GM12878 (cell line): ENCODE data around the gene THAP7. TPM values are rescaled to one million over a fixed set of nuclear protein-coding genes. Genes with fewer than 3 reads are reported as not detected.

Source experiments
- ATAC-seq: fragments of 200-7000 bp; cut with Tn5 transposase; 3 replicates; pipeline ENCODE4 v1.9.1; 2020; ENCODE audit warnings: mild to moderate bottlenecking, moderate library complexity
- BruUV-seq: library from RNA; stranded (reverse); fragments of 400-500 nt; replicated peaks from 2 replicates; lab custom pipeline; 2021; lab: Mats Ljungman, UMichigan
- CTCF ChIA-PET: fragments of 300-600 bp; sonication (Branson Sonifier 250); formaldehyde crosslinking; extraction: SDS; loops from one replicate; lab custom pipeline; 2021; ENCODE audit warnings: inconsistent platforms; lab: Yijun Ruan, JAX
- POLR2A ChIA-PET: fragments of 350-600 bp; formaldehyde crosslinking; extraction: SDS; loops from one replicate; lab custom pipeline; 2021; ENCODE audit warnings: inconsistent platforms; lab: Charles Lee
- RAD21 ChIA-PET: fragments of 300-600 bp; sonication (Branson Sonifier 250); formaldehyde crosslinking; loops from one replicate; lab custom pipeline; 2023; ENCODE audit warnings: antibody characterized with exemption; ENCODE audit not compliant: unreplicated experiment; lab: Charles Lee
- SMC1A ChIA-PET: fragments of 300-600 bp; sonication (Branson Sonifier 250); formaldehyde crosslinking; loops from one replicate; lab custom pipeline; 2023; ENCODE audit not compliant: unreplicated experiment, uncharacterized antibody; lab: Charles Lee
- DNase-seq: peaks from one replicate; pipeline ENCODE4 v3.0.0-alpha.2; 2011; ENCODE audit warnings: low read depth, low spot score
- FAIRE-seq: peaks from 3 replicates; lab custom pipeline; 2011; peaks lifted over from hg19 to GRCh38; lab: Jason Lieb, UNC
- H2AFZ ChIP-seq: 2 replicates; pipeline ENCODE4 v1.6.0; 2011; ENCODE audit warnings: low read depth, low read length, control low read depth; ENCODE audit not compliant: control insufficient read depth
- H3K27ac ChIP-seq: 2 replicates; pipeline ENCODE4 v1.5.1; 2011; ENCODE audit warnings: control low read depth; ENCODE audit not compliant: control insufficient read depth, insufficient read depth
- H3K27me3 ChIP-seq, 2 experiments: replicated peaks in 1 of 2; 2 replicates each; pipeline versions ENCODE4 v1.6.0 to v1.6.1; 2011; ENCODE audit warnings: low read length in 1 of 2; ENCODE audit not compliant: control insufficient read depth in 2 of 2, insufficient read depth in 2 of 2
- H3K36me3 ChIP-seq, 2 experiments: 2 replicates each; pipeline ENCODE4 v1.5.1; 2011; ENCODE audit warnings: low read length in 1 of 2; ENCODE audit not compliant: control insufficient read depth in 2 of 2, insufficient read depth in 2 of 2
- H3K4me1 ChIP-seq: 2 replicates; pipeline ENCODE4 v1.6.1; 2011; ENCODE audit warnings: mild to moderate bottlenecking, low read length, moderate library complexity, mixed read lengths; ENCODE audit not compliant: control insufficient read depth, insufficient read depth
- H3K4me2 ChIP-seq: 2 replicates; pipeline ENCODE4 v1.6.0; 2011; ENCODE audit warnings: control low read depth; ENCODE audit not compliant: control insufficient read depth, insufficient read depth
- H3K4me3 ChIP-seq: fragments of 200-600 bp; sonication (generic); 2 replicates; pipeline ENCODE4 v1.5.1; 2016
- H3K79me2 ChIP-seq: 2 replicates; pipeline ENCODE4 v1.6.0; 2011; ENCODE audit warnings: low read length; ENCODE audit not compliant: control insufficient read depth, insufficient read depth
- H3K9ac ChIP-seq: 2 replicates; pipeline ENCODE4 v1.8.0; 2011; ENCODE audit warnings: low read length, control low read depth, mixed read lengths; ENCODE audit not compliant: control insufficient read depth, insufficient read depth
- H3K9me3 ChIP-seq: replicated peaks from 3 replicates; pipeline ENCODE4 v1.5.1; 2011; ENCODE audit warnings: mild to moderate bottlenecking, low read length; ENCODE audit not compliant: control insufficient read depth, insufficient read depth
- H4K20me1 ChIP-seq: 2 replicates; pipeline ENCODE4 v1.6.0; 2011; ENCODE audit not compliant: control insufficient read depth, insufficient read depth
- BCLAF1 ChIP-seq: fragments of 450-650 bp; IDR thresholded peaks from 2 replicates; pipeline ENCODE4 v1.6.1; 2017; ENCODE audit warnings: antibody characterized with exemption, mild to moderate bottlenecking, moderate library complexity
- CEBPB ChIP-seq, 2 experiments: fragments of 150-350 bp in 1 of 2; IDR thresholded peaks; 2 replicates each; pipeline ENCODE4 v1.6.1; 2012 to 2014; ENCODE audit warnings: low read depth in 2 of 2, low read length in 2 of 2, borderline replicate concordance in 1 of 2, inconsistent platforms in 1 of 2
- ESRRA ChIP-seq: IDR thresholded peaks from 2 replicates; pipeline ENCODE4 v1.6.1; 2012; ENCODE audit warnings: mild to moderate bottlenecking, low read length, improper control_type of control experiment
- JUND ChIP-seq: IDR thresholded peaks from 2 replicates; pipeline ENCODE4 v1.6.1; 2012; ENCODE audit warnings: low read depth, mild to moderate bottlenecking, low read length, improper control_type of control experiment, moderate library complexity
- NFYB ChIP-seq: IDR thresholded peaks from 2 replicates; pipeline ENCODE4 v1.6.1; 2011; ENCODE audit warnings: low read depth, mild to moderate bottlenecking, low read length, improper control_type of control experiment, moderate library complexity; ENCODE audit not compliant: insufficient read depth
- PAX5 ChIP-seq: IDR thresholded peaks from 2 replicates; pipeline ENCODE4 v1.6.1; 2011; ENCODE audit warnings: low read depth, low read length, borderline replicate concordance
- RCOR1 ChIP-seq: conservative IDR thresholded peaks from 2 replicates; pipeline ENCODE4 v1.6.1; 2012; ENCODE audit warnings: low read depth, low read length, improper control_type of control experiment
- SMAD1 ChIP-seq: fragments of 450-650 bp; IDR thresholded peaks from 2 replicates; pipeline ENCODE4 v1.6.1; 2018; ENCODE audit warnings: mild to moderate bottlenecking, low read depth; ENCODE audit not compliant: partially characterized antibody
- SUPT20H ChIP-seq: IDR thresholded peaks from 2 replicates; pipeline ENCODE4 v1.6.1; 2011; ENCODE audit warnings: low read depth, mild to moderate bottlenecking, low read length, moderate library complexity, borderline replicate concordance; ENCODE audit not compliant: control insufficient read depth
- ZNF622 ChIP-seq: fragments of 450-650 bp; IDR thresholded peaks from 2 replicates; pipeline ENCODE4 v1.6.1; 2017; ENCODE audit warnings: mild to moderate bottlenecking, inconsistent platforms
- WGBS: methylation state at CpG from one replicate; pipeline ENCODE4 v1.1.6; 2016; ENCODE audit warnings: low lambda C conversion rate; ENCODE audit not compliant: insufficient replicate concordance, insufficient coverage; ENCODE audit errors: missing lambda C conversion rate; 5-methylcytosine and 5-hydroxymethylcytosine counted together
- in situ Hi-C: fragments of 300-500 bp; cut with MboI; formaldehyde crosslinking; loops from 9 replicates; pipeline ENCODE4 v1.14.3; 2018; ENCODE audit warnings: mixed read lengths
- intact Hi-C: fragments of 100-400 bp; cut with micrococcal nuclease; formaldehyde crosslinking; loops from one replicate; pipeline ENCODE4 v1.14.2; 2022; ENCODE audit not compliant: unreplicated experiment
- polyA plus RNA-seq, 11 experiments: library from polyadenylated mRNA; depleted of rRNA in 4 of 11; unstranded in 6 of 11; stranded (reverse) in 5 of 11; fragments of >200 nt; fragmentation: Nextera tagmentation in 4 of 11; fragmentation: Illumina TruSeq in 1 of 11; extraction: Ambion mirVana in 4 of 11; extraction: Trizol in 1 of 11; gene quantifications; 1 replicate in 1 of 11; 2 replicates in 10 of 11; pipeline versions ENCODE4 v1.2.1 to v1.2.3, GENCODE V29; 2011 to 2016; ENCODE audit warnings: inconsistent platforms in 2 of 11, missing spikeins in 2 of 11, low read depth in 1 of 11
- total RNA-seq, 4 experiments: library from RNA; depleted of rRNA in 3 of 4; stranded (reverse); fragments of >200 nt in 3 of 4; fragmentation: Illumina TruSeq in 1 of 4; extraction: Trizol in 1 of 4; gene quantifications; 2 replicates each; pipeline versions ENCODE4 v1.2.1 to v1.2.3, GENCODE V29; 2013 to 2021

THAP7 gene
- total and polyA plus RNA-seq, 10 of the 15 experiments (the other 5 are each of a cell fraction or from before 2014, with no cell fraction given) = 0.66 to 58.3 (median 26.3) TPM

GRCh38 chr22:20953668-20954500, 48.0 kb downstream of the THAP7 start:
- no peak for FAIRE-seq
- no peak for ATAC-seq
- ChIA-PET POLR2A (interaction anchor here (0.7 kb wide), 1 partner anchor 16 kb away, joined by 3 read pairs; no protein-coding TSS in a partner anchor), CTCF (interaction anchor here (0.6 to 0.8 kb wide), 2 partner anchors 68 to 70 kb away, joined by 3 read pairs; no protein-coding TSS in a partner anchor), SMC1A (interaction anchor here (1.8 kb wide), 1 partner anchor 16 kb away, joined by 3 read pairs; no protein-coding TSS in a partner anchor), RAD21 (no interaction called here)
- in situ Hi-C loops = no loop called here
- no peak overlapping the region for H3K9ac ChIP-seq
- peaks cover 4% of the 10 kb centered on the region for H3K79me2 ChIP-seq
- no TSS peak for BruUV-seq
- no peak overlapping the region for H3K4me2 ChIP-seq
- H4K20me1 ChIP-seq = peaks cover 2% of the 10 kb centered on the region
- DNase-seq = no peak
- no peaks in the 10 kb centered on the region; a peak in 1 of 4 replicates for H3K27me3 ChIP-seq
- H3K9me3 ChIP-seq = no peaks in the 10 kb centered on the region
- peaks cover 15 to 41% of the 10 kb centered on the region in 2 experiments for H3K36me3 ChIP-seq
- no peak overlapping the region for H3K4me3 ChIP-seq
- intact Hi-C loops = no loop called here
- 91% methylated on average over 8 of the region's 8 CpGs for WGBS
- no peak overlapping the region for H3K27ac ChIP-seq
- H2AFZ ChIP-seq = no peak overlapping the region
- peaks cover 5% of the 10 kb centered on the region; the same call in 1 of the 2 replicates for H3K4me1 ChIP-seq
- no peak for TF ChIP-seq NFYB
- TF ChIP-seq, all 136 proteins: peak for 0

GRCh38 chr22:20953342-20953608, 48.6 kb downstream of the THAP7 start:
- DNase-seq (no peak), FAIRE-seq (no peak), ATAC-seq (no peak)
- WGBS = 85% methylated on average over 3 of the region's 3 CpGs
- Histone ChIP-seq H3K27me3 (no peaks in the 10 kb centered on the region; a peak in 1 of 4 replicates), H3K9ac (no peak overlapping the region), H3K27ac (no peak overlapping the region), H3K9me3 (no peaks in the 10 kb centered on the region), H2AFZ (no peak overlapping the region), H3K4me3 (no peak overlapping the region), H3K36me3 (peaks cover 15 to 41% of the 10 kb centered on the region in 2 experiments), H3K79me2 (peaks cover 7% of the 10 kb centered on the region), H3K4me1 (peaks cover 5% of the 10 kb centered on the region; the same call in 1 of the 2 replicates), H3K4me2 (no peak overlapping the region), H4K20me1 (peaks cover 2% of the 10 kb centered on the region)
- no peak for TF ChIP-seq BCLAF1
- TF ChIP-seq ESRRA = no peak
- no peak for TF ChIP-seq RCOR1
- TF ChIP-seq SUPT20H = no peak
- TF ChIP-seq ZNF622 = no peak
- no peak for TF ChIP-seq JUND
- TF ChIP-seq CEBPB (IDR thresholded peaks at IDR 0.05; ENCODE audit: borderline replicate concordance in 1 of 2, low read depth in 2 of 2, low read length in 2 of 2) = no peak
- no peak for TF ChIP-seq PAX5
- no peak for TF ChIP-seq SMAD1
- ChIA-PET CTCF (no interaction called here), SMC1A (interaction anchor here (1.8 kb wide), 1 partner anchor 16 kb away, joined by 3 read pairs; no protein-coding TSS in a partner anchor), RAD21 (no interaction called here), POLR2A (no interaction called here)
- intact Hi-C loops (no loop called here), in situ Hi-C loops (no loop called here)
- no TSS peak for BruUV-seq
